GF-D8 (cell line): Measurements from ENCODE around the gene FIP1L1.
A peak's percentile ranks its signal among the peaks of the same experiment; 100 is the strongest.
"Not testable (repeated sequence)": the region's sequence is repeated elsewhere in the genome, so short reads cannot be mapped to it uniquely, and the experiment has no call there.

Experiments used
- DNase-seq: peaks from one replicate; lab custom pipeline; 2025; lab: John Stamatoyannopoulos, UW

FIP1L1 gene, protein sequence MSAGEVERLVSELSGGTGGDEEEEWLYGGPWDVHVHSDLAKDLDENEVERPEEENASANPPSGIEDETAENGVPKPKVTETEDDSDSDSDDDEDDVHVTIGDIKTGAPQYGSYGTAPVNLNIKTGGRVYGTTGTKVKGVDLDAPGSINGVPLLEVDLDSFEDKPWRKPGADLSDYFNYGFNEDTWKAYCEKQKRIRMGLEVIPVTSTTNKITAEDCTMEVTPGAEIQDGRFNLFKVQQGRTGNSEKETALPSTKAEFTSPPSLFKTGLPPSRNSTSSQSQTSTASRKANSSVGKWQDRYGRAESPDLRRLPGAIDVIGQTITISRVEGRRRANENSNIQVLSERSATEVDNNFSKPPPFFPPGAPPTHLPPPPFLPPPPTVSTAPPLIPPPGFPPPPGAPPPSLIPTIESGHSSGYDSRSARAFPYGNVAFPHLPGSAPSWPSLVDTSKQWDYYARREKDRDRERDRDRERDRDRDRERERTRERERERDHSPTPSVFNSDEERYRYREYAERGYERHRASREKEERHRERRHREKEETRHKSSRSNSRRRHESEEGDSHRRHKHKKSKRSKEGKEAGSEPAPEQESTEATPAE

GRCh38 chr4:53377319-53378170 lies at the start of gene FIP1L1:
Gene FIP1L1 (plus strand): TSS chr4:53377641. CDS start chr4:53377839, 198 bp downstream.
- DNase-seq = peak; percentile 70

DNA sequence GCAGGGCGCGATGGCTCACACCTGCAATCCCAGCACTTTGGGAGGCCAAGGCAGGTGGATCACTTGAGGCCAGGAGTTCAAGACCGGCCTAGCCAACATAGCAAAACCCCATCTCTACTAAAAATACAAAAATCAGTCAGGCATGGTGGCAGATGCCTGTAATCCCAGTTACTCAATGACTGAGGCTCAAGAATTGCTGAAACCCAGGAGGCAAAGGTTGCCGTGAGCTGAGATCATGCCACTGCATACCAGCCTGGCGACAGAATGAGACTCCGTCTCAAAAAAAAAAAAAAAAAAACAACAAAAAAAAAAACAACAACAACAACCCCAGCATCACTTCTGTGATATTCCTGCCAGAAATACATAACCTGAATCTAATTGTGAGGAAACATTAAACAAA lies 42.5 kb upstream of the FIP1L1 start:
- not testable (repeated sequence) for DNase-seq

- not testable (repeated sequence) for DNase-seq
These were observed 37.3 kb upstream of the FIP1L1 start for GRCh38 chr4:53340145-53340544.

GRCh38 chr4:53346392-53346791 lies 31.0 kb upstream of the FIP1L1 start:
- DNase-seq = not testable (repeated sequence)

DNA sequence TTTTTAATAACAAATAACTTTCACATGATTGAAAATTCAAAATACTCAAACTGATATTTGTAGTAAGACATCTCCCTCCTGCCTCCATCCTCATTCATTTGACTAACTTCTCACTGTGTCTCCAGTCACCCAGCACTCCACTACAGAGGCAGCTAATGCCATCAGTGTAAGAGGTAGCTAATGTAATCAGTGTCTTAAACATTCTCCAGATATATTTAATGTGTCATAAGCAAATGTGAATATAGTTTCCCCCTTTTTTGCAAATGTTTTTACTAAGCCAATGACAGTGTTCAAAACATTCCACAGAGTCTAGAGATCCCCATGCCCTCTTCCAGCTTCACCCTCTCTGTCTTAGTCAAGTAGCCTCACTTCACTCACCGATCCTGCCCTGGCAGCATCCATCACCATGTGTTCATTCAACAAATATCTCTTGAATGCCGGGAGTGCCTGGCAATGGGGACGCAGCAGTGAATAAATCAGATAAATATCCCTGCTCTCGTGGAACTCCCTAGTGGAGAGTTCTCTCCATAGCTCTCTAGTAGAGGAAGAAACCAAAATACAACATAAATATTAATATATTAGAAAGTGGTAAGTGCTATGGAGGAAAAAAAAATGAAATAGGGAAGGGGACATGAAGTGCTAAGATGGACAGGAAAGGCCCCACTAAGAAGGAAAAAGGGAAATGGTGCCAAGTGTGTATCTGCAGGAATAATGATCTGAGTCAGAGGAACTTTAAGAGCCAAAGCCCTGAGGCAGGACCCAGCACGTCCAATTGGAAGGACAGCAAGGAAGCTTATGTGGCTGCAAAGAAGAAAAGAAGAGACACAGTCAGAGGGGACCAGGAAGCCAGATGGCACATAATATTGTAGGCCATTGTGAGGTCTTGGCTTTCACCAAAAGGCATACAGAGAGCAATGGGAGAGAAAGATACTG lies 30.3 kb upstream of the FIP1L1 start:
- no peak for DNase-seq

- no peak for DNase-seq
These were observed 29.4 kb upstream of the FIP1L1 start for GRCh38 chr4:53348046-53348445.

DNA sequence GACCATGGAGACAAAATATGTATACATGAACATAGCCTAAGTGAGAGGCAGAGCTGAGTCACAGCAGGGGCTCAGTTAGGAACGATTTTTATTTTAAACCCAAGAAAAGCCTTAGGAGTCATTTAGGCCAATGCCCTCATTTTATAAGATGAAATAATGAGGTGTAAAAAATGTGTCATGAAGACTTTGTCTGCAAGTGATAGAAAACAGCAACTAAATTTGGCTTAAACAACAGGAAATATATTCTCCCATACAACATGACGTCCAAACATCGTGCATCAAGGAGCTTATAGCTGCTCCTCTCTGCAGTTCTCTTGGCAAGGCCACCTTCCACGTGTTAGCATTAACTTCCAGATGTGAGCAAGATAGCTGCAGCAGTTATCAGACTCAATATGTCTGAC lies 28.4 kb upstream of the FIP1L1 start:
- no peak for DNase-seq

DNA sequence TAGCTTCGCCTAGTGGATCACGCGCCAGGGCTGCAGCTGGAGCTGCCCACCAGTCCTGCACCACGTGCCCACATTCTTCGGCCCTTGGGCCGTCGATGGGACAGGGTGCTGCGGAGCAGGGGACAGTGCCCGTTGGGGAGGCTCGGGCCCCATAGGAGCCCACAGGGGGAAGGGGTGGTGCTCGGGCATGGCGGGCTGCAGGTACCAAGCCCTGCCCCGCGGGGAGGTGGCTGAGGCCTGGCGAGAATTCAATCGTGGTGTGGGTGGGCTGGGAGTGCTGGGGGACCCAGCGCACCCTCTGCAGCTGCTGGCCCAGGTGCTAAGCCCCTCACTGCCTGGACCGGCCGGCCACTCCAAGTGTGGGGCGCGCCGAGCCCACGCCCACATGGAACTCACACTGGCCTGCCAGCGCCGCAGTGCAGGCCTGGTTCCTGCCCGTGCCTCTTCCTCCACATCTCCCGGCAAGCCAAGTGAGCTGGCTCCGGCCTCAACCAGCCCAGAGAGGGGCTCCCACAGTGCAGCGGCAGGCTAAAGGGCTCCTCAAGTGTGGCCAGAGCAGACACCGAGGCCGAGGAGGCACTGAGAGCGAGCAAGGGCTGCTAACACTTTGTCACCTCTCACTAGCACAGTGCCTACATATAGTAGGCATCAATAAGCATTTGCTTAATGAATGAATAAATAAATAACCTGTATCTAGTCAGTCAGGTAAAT lies 23.3 kb upstream of the FIP1L1 start:
- no peak for DNase-seq

- no peak for DNase-seq
These were observed 21.4 kb upstream of the FIP1L1 start for GRCh38 chr4:53355930-53356521.

- no peak for DNase-seq
These were observed 16.0 kb upstream of the FIP1L1 start for GRCh38 chr4:53361451-53361850.

- no peak for DNase-seq
These were observed 15.3 kb upstream of the FIP1L1 start for GRCh38 chr4:53362093-53362492.

GRCh38 chr4:53364624-53365023 lies 12.8 kb upstream of the FIP1L1 start:
- DNase-seq = no peak

DNA sequence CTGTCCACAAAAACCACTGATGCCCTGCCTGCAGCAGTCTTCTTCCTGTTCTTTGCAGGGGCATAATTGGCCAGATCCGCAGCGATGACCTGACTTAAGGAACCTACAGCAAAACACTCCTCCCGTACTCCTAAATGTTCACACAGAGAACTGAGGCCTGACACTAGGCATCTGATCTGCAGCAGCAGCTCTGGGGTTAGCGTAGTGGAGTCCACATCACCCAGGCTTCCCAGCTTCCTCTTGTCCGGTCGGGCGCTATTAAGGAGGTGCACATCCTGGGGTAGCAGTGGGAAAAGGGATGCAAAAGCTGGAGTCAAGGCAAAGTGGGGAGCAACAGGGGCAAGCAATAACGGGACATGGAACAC lies 12.3 kb upstream of the FIP1L1 start:
- peak; percentile 47 for DNase-seq

DNA sequence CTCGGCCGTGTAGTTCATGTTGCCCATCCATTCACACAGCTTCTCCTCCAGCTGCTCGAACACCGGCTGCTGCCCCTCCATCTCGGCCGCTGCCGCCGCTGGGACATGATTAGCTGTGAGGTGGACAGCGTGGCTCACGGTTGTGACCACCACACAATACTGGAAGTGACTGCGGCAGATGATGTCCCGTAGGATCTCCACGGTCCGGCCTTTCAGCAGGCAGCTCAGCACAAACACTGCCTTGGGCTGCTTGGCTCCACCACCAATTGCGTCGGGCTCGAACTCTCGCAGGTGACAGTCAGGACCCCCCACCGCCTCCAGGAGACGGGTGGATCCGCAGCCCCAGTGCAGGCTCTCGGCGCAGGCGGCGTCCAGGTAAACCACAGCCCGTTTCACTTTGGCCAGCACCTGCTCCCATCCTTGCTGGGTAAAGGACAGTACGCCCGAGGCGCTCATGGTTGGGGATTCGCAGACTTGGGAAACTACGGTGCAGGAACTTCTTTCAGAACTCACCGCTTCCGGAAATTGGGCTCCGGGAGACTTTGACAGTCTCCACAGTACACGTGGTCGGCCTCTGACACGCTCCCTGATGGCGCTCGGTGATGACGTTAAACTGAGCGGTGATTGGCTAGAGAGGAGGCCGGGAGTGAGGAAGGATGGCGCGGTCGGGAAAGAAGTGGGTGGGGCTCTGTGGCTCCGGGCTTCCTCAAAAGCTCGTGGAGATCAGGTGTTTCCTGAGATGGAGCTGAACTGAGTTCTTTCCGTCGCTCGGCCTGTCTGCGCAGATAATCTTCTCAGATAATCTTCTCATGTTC lies 11.7 kb upstream of the FIP1L1 start, which contains the start of gene SCFD2:
Gene SCFD2, minus strand, starts transcription at position 576 of the 815 bp plus-strand sequence.
- DNase-seq = peak; percentile 98

DNA sequence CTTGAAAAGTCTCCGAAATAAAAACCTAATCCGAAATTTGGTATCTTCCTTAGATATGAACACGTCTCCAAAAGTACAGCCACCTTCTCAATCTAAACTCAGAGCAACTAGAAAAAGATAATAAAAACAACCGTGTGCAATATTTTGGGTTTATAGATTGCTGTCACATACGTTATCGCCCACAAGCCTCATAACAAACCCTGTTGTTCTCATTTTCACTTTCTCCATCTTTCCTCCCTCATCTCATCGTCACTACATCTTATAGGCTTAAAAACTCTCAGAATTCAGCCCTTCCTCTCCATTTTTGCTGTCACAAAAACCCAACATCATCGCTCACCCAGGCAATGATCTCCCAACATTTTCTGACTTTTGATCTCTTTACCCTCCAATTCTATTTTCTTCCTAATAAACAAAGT lies 11.1 kb upstream of the FIP1L1 start:
- no peak for DNase-seq

GRCh38 chr4:53367721-53368120 lies 9.7 kb upstream of the FIP1L1 start:
- no peak for DNase-seq

DNA sequence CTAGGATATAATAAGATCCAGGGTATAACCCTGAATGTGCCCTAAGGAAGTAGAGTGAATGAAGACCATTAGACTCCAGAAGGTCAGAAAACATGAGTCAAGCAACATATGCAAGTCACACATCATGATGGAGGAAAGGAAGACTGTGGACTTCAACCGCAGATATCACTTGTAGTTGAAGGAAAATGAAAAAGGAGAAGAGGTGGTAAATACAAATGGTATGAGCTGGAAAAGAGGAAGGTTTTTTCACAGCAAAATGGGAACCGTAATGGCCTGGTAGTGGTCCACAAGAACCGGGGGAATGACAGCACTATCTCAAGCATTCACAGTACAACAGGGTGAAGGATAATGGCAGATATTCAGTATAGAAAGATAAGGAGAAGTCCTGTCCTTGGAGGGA lies 6.4 kb upstream of the FIP1L1 start:
- no peak for DNase-seq

- no peak for DNase-seq
These were observed 5.5 kb upstream of the FIP1L1 start for GRCh38 chr4:53371843-53372521.

DNA sequence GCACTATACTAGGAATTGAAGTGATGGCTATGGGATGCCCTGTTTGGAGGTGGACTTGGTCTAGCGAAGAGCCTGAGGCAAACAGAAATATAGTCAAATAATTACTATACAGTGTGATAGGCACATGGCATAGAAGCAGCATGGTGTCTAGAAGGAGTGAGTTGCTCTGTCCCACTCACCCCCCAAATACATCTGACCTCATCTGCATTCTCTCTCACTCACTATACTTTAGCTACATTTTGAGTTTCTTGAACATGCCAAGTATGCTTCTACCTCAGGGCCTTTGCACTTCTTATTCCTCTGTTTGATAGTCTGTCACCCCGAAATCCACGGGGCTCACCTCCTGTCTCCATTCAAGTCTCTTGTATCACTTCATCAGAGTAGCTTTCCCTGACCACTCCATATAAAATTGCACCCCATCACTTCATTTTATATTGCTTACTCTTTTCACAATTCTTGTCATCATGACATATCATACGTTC lies 2.6 kb upstream of the FIP1L1 start:
- DNase-seq = no peak
